HG02884 (cell line): ENCODE data around the gene EXOC4.

Experiments used
- ATAC-seq: cut with Tn5 transposase; IDR thresholded peaks from one replicate; pipeline ENCODE4 v1.9.1; 2021; ENCODE audit warnings: mild to moderate bottlenecking, moderate library complexity; ENCODE audit not compliant: unreplicated experiment

The EXOC4 gene

DNA sequence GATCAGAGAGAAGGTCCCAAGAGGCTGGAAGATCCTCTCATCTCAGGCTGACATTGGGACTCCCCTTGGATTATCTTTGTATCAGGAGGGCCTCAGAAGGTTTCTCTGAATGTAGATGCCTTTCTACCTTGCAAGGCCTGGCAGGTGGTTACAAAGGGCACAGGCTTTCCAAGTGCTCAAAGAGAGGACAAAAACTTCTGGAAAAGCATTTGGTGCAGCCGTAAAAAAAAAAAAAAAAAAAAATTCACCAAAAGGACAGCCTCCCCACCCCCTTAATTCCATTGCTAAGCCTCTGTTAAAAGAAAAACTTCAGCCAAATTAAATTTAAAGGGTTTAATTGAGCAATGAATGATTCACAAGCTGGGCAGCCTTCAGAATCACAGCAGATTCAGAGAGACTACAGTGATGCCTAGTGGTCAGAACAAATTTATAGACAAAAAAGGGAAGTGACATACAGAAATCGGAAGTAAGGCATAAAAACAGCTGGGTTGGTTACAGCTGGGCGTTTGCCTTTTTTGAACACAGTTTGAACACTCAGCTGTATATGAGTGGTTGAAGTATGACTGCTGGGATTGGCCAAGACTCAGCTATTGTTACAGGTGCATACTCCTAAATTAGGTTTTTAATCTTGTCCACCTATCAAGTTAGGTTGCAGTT lies 831.7 kb downstream of the EXOC4 start:
- ATAC-seq = peak; percentile 60

DNA sequence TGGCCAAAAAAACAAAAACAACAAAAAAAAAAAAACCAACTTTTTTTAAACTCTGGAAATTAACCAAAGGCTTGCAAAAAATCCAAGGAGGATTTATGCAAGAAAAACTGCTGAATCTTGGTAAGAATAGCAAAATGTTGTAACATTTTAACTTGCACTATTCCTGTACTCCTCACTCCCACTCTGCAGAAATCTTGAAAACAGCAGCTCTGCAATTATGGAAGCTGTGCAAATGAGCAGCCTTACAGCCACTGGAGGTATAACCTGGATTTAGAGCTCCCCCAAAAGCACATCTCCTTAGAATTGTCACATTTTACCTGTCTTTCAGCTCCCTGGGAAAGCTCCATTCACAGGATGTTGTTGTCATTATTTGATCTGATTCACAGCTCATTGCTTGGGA lies 832.4 kb downstream of the EXOC4 start:
- ATAC-seq = no peak

DNA sequence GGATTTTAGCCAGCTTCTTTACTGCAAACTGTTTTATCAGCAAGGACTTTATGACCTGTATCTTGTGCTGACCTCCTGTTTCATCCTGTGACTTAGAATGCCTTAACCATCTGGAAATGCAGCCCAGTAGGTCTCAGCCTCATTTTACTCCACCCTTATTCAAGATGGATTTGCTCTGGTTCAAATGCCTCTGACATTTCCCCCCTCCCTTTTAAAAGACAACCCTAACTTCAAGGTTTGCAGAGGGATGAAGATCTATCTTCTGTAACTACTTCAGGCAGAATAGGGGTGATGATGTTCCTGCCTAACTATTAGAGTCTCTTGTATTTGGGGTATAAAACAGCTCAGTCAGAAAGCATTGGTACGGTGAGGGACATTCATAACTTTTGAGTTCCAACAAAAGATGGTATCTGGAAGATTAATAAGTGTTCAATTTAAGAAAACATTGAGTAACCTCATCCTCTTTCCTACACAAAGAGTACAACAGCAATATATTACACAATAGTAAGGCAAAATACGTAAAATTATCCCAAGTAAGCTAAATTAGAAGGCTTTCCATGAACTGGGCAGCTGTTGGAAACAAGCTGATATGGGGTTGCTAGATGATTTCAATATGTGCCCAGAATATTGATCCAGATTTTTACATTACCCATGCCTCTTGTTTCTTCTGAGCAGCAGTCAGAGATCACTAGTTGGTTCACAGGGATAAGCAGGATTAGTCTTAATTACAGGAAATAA lies 834.3 kb downstream of the EXOC4 start:
- ATAC-seq = no peak

DNA sequence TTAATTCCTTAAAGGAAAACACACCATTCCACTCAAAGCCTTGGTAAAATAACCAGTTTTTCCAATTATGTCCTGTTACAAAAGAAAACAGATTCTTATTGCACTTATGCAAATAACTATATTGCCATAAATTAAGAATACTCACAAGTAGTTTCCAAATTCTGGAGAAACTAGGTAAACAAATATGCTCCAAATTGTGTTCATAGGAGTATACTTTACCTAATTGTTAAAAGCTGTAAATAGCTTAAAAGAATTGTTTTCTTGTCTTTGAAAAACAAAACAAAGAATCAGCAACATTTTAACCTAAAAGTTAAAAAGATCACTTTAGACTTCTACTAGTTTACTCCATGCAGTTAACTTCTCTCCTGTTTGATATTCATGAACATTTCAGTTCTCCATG lies 835.3 kb downstream of the EXOC4 start:
- ATAC-seq = no peak

DNA sequence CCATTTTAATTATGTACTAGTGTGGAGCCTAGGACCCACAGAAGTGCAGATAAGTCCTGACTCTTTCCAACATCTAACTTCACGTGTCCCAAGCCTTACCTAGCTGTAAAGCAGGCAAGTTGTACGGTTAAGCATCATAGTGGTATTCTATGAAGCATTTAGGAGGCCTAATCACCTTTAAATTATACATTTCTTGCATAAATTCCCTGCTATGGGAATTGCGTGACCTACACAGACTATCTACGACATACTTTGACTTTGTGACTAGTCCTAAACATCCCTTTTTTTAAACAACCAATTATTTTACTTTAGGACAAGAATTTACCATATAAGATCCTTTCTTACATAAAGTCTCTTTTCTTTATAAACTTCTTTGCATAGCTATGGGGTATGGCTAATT lies 836.6 kb downstream of the EXOC4 start:
- ATAC-seq = no peak

DNA sequence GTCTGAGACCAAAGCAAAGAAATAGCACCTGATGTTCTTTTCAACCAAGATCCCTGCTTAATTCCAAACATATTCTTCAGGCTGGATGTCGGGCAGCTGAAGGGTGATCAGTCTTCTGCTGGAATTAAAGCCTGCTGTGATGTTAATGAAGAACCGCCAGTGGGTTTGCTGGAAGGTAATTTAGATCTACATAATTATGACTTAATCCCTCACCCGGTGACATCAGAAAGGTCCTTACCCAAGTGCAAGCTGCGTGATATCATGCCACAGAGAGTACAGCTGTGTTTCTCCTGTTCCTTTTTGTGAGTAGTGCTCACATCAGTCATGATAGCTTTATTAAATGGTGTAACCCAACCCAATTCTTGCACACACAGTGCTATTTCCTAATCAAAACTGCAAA lies 845.2 kb downstream of the EXOC4 start:
- no peak for ATAC-seq

DNA sequence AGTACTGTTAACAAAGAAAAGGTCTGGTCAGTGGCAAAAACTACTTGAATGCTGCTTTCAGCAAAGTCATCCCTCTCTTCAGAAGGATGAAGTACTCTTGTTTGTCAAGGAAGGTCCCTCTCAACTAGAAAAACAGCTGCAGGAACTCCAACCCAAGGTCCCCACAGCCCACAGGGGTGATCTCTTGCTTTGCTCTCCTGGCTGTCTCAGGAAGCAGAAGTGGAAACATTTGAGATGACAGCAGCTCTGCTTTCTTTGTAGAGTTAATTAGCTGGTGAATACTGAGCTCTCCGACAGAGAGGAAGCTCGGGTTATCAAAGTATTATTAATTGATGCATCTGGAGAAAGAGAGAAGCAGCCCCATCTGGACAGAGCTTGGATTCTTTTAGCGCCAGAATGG lies 848.8 kb downstream of the EXOC4 start:
- no peak for ATAC-seq

DNA sequence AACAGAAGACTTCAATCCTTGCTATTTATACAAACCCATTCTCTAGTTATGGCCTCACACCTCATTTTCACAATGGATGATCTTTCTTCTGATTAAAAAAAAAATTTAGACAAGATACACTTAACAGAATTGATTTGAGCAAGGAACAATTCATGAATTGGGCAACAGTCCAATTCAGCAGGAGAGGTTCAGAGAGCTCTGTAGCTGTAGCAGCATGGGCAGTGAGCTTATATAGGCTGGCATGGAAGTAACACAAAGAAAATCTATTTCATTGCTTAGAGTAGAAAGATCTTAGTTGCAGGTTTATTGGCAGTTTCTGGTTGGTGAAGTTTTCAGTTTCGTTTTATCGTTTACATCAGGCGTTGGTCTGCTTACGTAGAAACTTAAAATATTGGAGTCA lies 851.3 kb downstream of the EXOC4 start:
- ATAC-seq = no peak

DNA sequence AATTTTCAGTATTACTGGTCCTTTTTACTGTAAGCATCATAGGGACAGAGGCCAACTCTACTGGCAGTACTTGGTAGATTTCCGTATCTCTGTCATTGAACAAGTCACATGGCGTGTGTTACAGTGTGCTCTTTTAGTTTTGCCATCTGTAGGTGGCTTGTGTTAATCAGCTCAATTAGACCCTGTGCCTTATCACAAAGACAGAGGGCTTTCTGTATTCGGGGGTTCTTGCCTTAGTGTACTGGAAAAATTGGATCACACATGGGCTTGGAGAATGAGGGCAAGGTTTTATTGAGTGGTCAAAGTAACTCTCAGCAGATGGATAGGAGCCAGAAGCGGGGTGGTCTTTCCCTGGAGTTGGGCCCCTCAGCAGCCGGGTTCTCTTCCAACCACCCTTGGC lies 853.0 kb downstream of the EXOC4 start:
- no peak for ATAC-seq

DNA sequence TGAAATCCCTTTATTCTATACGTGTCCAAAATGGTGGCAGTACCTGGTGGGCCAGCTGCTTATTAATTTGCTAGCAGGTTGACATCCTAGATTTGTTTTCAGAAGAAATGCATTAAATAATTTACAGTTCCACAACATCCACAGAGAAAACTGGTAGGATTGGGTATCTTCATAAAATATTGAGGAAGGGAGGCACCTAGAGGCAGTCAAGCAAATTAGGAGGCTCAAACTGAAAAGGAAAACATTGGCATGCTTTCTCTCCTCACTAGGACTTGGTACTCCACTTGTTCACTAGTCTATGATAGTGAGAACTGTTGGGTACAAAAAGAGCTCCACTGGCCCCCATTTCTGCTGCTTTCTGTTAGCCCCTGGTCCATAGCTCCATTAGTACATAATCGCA lies 855.9 kb downstream of the EXOC4 start:
- ATAC-seq = no peak

DNA sequence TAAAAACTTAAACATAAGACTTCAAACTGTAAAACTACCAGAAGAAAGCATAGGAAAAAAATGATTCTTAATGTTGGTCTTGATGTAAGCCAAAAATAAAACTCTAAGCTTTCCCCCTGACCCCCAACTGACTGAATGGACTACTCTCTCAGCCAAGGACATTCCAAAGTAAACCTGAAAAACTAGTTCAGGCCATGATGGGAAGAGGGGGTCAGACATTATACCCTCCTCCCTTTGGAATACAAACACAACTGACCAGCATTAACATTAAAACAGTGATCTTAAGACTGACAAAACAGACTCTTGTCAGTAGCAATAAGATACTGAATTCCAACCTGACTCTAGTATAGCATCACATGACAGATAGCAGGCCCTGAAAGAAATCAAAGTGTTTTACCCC lies 860.8 kb downstream of the EXOC4 start:
- no peak for ATAC-seq

DNA sequence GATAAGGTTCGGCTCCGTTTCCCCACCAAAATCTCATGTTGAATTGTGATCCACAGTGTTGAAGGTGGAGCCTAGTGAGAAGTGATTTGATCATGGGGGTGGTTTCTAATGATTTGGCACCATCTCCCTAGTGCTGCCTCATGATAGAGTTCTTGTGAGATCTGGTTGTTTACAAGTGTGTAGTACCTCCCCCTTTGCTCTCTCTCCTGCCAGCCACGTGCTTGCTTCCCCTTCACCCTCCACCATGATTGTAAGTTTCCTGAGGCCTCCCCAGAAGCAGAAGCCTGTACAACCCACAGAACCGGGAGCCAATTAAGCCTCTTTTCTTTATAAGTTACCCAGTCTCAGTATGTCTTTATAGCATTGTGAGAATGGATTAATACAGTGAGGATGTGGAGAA lies 862.1 kb downstream of the EXOC4 start:
- ATAC-seq = no peak
